H1 (cell line): ENCODE data around the gene GPC6. TPM values are rescaled to one million over a fixed set of nuclear protein-coding genes. Genes with fewer than 3 reads are reported as not detected.

ENCODE experiments used
- BRCA1 ChIP-seq: IDR thresholded peaks from 2 replicates; pipeline ENCODE4 v1.6.1; 2012; ENCODE audit warnings: low read depth, low read length, improper control_type of control experiment
- CHD2 ChIP-seq: IDR thresholded peaks from 2 replicates; pipeline ENCODE4 v1.6.1; 2012; ENCODE audit warnings: low read length, improper control_type of control experiment
- NRF1 ChIP-seq: IDR thresholded peaks from 2 replicates; pipeline ENCODE4 v1.6.1; 2011; ENCODE audit warnings: mild to moderate bottlenecking, low read depth, low read length, improper control_type of control experiment
- RNF2 ChIP-seq: fragments of 200-900, 300-1000 bp; sonication (generic); IDR thresholded peaks from 2 replicates; pipeline ENCODE4 v1.7.1; 2016; ENCODE audit warnings: borderline replicate concordance, low read depth, mild to moderate bottlenecking, antibody characterized with exemption, low read length; ENCODE audit not compliant: poor library complexity, severe bottlenecking; ENCODE audit errors: missing control alignments
- polyA plus RNA-seq, 7 experiments: library from polyadenylated mRNA; depleted of rRNA in 3 of 7; stranded (reverse) in 5 of 7; unstranded in 2 of 7; fragments of >200 nt in 5 of 7; fragments of 200-250 nt in 2 of 7; gene quantifications; 1 replicate in 5 of 7; 2 replicates in 1 of 7; 4 replicates in 1 of 7; pipeline versions ENCODE4 v1.2.1 to v1.2.3, GENCODE V29; 2011 to 2013; ENCODE audit warnings: missing spikeins in 2 of 7, mixed read lengths in 2 of 7
- total RNA-seq: library from RNA; stranded (reverse); fragmentation: NEBNext Ultra II Directional; extraction: Animal tissue kit (Norgen Biotek cat#: 25700); gene quantifications from 2 replicates; pipeline ENCODE4 v1.2.1, GENCODE V29; 2021

Gene GPC6
- total and polyA plus RNA-seq, 2 of the 8 experiments (the other 6 are each of a cell fraction or from before 2014, with no cell fraction given) = 5.4 to 12.0 TPM

DNA sequence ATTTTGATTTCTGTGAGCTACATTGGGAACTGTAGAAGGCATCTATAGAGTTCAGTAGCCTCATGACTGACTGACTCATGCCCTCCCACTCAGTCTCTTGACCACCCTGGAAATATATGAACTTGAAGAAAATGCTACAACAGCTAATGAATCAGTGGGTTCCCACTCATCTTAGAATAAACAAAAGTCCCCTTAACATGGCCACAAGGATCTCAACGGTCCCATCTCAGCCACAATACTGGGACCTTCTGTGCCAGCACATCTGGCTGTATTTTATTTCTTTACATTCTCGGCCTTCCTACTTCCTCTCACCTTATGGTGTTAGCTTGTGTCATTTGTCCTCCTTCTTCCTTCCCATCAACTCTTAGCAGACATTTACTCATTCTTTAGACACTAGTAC is 633.1 kb downstream of the GPC6 start (continued):
- no peak for TF ChIP-seq RNF2
- TF ChIP-seq BRCA1 = no peak
- TF ChIP-seq CHD2 = no peak
- no peak for TF ChIP-seq NRF1
